GM12801 (cell line): ENCODE measurements around the gene NTF4.

Experiments used
- TF ChIP-seq, protein P1 (sequence below): IDR thresholded peaks from one replicate; pipeline ENCODE4 v1.5.1; 2011; ENCODE audit warnings: control low read depth; ENCODE audit not compliant: insufficient read length; ENCODE audit errors: extremely low read depth

NTF4 gene

GRCh38 chr19:49085020-49085867, 20.6 kb upstream of the NTF4 start, which contains the start of gene SNRNP70:
TSS of gene SNRNP70 (plus strand) at chr19:49085451. CDS start at chr19:49086415, 964 bp downstream.
- TF ChIP-seq, protein P1, sequence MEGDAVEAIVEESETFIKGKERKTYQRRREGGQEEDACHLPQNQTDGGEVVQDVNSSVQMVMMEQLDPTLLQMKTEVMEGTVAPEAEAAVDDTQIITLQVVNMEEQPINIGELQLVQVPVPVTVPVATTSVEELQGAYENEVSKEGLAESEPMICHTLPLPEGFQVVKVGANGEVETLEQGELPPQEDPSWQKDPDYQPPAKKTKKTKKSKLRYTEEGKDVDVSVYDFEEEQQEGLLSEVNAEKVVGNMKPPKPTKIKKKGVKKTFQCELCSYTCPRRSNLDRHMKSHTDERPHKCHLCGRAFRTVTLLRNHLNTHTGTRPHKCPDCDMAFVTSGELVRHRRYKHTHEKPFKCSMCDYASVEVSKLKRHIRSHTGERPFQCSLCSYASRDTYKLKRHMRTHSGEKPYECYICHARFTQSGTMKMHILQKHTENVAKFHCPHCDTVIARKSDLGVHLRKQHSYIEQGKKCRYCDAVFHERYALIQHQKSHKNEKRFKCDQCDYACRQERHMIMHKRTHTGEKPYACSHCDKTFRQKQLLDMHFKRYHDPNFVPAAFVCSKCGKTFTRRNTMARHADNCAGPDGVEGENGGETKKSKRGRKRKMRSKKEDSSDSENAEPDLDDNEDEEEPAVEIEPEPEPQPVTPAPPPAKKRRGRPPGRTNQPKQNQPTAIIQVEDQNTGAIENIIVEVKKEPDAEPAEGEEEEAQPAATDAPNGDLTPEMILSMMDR = no peak

- TF ChIP-seq, protein P1 = no peak
Measured at GRCh38 chr19:49084206-49085019, 19.8 kb upstream of the NTF4 start.

DNA sequence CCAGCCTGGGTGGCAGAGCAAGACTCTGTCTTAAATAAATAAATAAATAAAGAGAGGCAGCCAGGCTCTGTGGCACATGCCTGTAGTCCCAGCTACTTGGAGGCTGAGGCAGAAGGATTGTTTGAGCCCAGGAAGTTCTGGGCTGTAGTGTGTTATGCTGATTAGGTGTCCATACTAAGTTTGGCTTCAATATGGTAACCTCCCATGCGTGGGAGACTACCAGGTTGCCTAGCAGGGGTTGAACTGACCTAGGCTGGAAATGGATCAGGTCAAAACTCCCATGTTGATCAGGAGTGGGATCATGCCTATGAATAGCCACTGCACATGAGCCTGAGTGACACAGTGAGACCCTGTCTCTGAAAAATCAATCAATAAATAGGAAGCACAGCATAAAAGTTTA, 16.7 kb upstream of the NTF4 start:
- TF ChIP-seq, protein P1 = no peak

DNA sequence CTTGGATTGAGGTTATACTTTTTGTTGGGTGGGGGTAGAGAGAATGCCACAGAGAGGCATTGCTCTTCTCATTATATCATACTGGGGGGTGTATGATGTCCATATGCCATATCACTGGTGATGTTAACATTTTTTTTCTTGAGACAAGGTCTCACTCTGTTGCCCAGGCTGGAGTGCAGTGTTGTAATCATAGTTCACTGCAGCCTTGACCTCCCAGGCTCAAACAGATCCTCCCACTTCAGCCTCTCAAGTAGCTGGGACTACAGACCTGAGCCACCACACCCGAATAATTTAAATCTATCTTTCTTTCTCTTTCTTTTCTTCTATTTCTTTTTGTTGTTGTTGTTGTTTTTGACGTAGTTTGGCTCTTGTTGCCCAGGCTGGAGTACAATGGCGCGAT, 15.8 kb upstream of the NTF4 start:
- TF ChIP-seq, protein P1 = no peak

- TF ChIP-seq, protein P1 = no peak
Measured at GRCh38 chr19:49073514-49074378, 9.1 kb upstream of the NTF4 start.

DNA sequence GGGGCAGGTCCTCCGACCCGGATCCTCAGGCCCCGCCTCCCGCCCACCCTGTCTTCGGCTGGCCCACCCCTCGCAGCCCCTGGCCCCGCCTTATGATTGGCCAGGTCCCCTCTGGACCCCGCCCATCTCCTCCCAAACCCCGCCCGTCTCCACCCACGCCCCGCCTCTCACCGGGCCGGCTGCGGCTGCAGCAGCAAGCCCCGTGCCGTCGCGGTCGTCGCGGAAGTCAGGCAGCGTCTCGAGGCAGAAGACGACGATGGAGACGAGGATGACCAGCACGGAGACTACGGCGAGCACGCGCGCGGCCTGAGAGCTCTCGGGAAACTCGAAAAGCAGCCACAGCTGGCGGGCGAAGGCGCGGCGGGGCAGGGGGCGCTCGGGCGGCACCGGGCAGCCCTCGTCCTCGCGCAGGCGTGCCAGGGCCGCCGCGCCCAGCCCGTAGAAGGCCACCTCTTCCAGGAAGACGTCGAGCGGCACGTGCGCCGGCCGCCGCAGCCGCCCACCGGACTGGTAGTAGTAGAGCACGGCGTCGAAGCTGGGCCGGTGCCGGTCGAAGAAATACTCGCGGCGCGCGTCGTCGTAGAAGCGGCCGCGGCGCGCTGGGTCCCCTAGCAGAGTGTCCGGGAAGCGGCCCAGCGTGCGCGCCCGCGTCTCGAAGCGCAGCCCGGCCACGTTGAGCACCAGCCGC, 7.4 kb upstream of the NTF4 start:
- TF ChIP-seq, protein P1 = no peak
